Upper lobe of right lung (tissue), 1 donor: ENCODE measurements around the gene PLA2G4A. TPM values are rescaled to one million over a fixed set of nuclear protein-coding genes. Genes with fewer than 3 reads are reported as not detected.

Experiments
- ATAC-seq: fragments of 200-7000 bp; cut with Tn5 transposase; one replicate; pipeline ENCODE4 v1.9.1; 2020; ENCODE audit warnings: mild to moderate bottlenecking, moderate library complexity
- DNase-seq: peaks from one replicate; pipeline ENCODE4 v3.0.0-alpha.2; 2020
- H3K27ac ChIP-seq: fragments of 200-600 bp; one replicate; pipeline ENCODE4 v1.8.0; 2022
- H3K27me3 ChIP-seq: fragments of 200-600 bp; one replicate; pipeline ENCODE4 v1.8.0; 2022; ENCODE audit warnings: mild to moderate bottlenecking
- H3K36me3 ChIP-seq: fragments of 200-600 bp; one replicate; pipeline ENCODE4 v1.8.0; 2022
- H3K4me1 ChIP-seq: fragments of 200-600 bp; one replicate; pipeline ENCODE4 v1.8.0; 2022
- H3K4me3 ChIP-seq: fragments of 200-600 bp; one replicate; pipeline ENCODE4 v1.8.0; 2022; ENCODE audit warnings: mild to moderate bottlenecking
- H3K9me3 ChIP-seq: fragments of 200-600 bp; one replicate; pipeline ENCODE4 v1.8.0; 2022
- CTCF ChIP-seq: fragments of 200-600 bp; IDR thresholded peaks from one replicate; pipeline ENCODE4 v1.8.0; 2022; ENCODE audit warnings: antibody characterized with exemption
- intact Hi-C: fragments of 100-400 bp; cut with DNase I; formaldehyde crosslinking; loops from one replicate; pipeline ENCODE4 v1.11.0; 2022
- total RNA-seq: library from RNA; stranded (reverse); fragmentation: NEBNext Ultra II Directional; extraction: Animal tissue kit (Norgen Biotek cat#: 25700); gene quantifications from one replicate; pipeline ENCODE4 v1.2.1, GENCODE V29; 2021
- donor health status: DM: no; HTN: yes; CAD: no; lungs with severe emphysema.

PLA2G4A gene
- total RNA-seq, 1 donor from 2014 or later = 10.7 TPM

- TF ChIP-seq CTCF = no peak
- H3K4me3 ChIP-seq = no peak overlapping the region
- H3K9me3 ChIP-seq = no peaks in the 10 kb centered on the region
- H3K4me1 ChIP-seq = no peaks in the 10 kb centered on the region
- H3K27ac ChIP-seq = no peak overlapping the region
- ATAC-seq = no peak
- H3K27me3 ChIP-seq = no peaks in the 10 kb centered on the region
- intact Hi-C loops = no loop called here
- no peaks in the 10 kb centered on the region for H3K36me3 ChIP-seq
- no peak for DNase-seq
Observed at GRCh38 chr1:186997877-186998276, 169.1 kb downstream of the PLA2G4A start.

GRCh38 chr1:186999506-186999905 is 170.8 kb downstream of the PLA2G4A start:
- no peaks in the 10 kb centered on the region for H3K27me3 ChIP-seq
- H3K36me3 ChIP-seq = no peaks in the 10 kb centered on the region
- ATAC-seq (no peak), DNase-seq (no peak)
- no peaks in the 10 kb centered on the region for H3K4me1 ChIP-seq
- H3K9me3 ChIP-seq = no peaks in the 10 kb centered on the region
- no peak overlapping the region for H3K27ac ChIP-seq
- H3K4me3 ChIP-seq = no peak overlapping the region
- TF ChIP-seq CTCF = no peak
- intact Hi-C loops = no loop called here

- no peak for TF ChIP-seq CTCF
- intact Hi-C loops = no loop called here
- Histone ChIP-seq H3K9me3 (no peaks in the 10 kb centered on the region), H3K36me3 (no peaks in the 10 kb centered on the region), H3K27ac (no peak overlapping the region), H3K4me1 (no peaks in the 10 kb centered on the region), H3K4me3 (no peak overlapping the region), H3K27me3 (no peaks in the 10 kb centered on the region)
- DNase-seq (no peak), ATAC-seq (peak; percentile 37)
Observed at GRCh38 chr1:187001198-187001889, 172.6 kb downstream of the PLA2G4A start.

- Histone ChIP-seq H3K4me1 (no peaks in the 10 kb centered on the region), H3K27me3 (no peaks in the 10 kb centered on the region), H3K4me3 (no peak overlapping the region), H3K27ac (no peak overlapping the region), H3K36me3 (no peaks in the 10 kb centered on the region), H3K9me3 (no peaks in the 10 kb centered on the region)
- DNase-seq = no peak
- no peak for ATAC-seq
- intact Hi-C loops = no loop called here
- TF ChIP-seq CTCF = no peak
Observed at GRCh38 chr1:187003353-187003752, 174.6 kb downstream of the PLA2G4A start.

- Histone ChIP-seq H3K4me1 (no peaks in the 10 kb centered on the region), H3K27ac (no peak overlapping the region), H3K36me3 (no peaks in the 10 kb centered on the region), H3K27me3 (no peaks in the 10 kb centered on the region), H3K4me3 (no peak overlapping the region), H3K9me3 (no peaks in the 10 kb centered on the region)
- no peak for TF ChIP-seq CTCF
- intact Hi-C loops = no loop called here
- no peak for DNase-seq
- ATAC-seq = no peak
Observed at GRCh38 chr1:187006896-187007295, 178.1 kb downstream of the PLA2G4A start.

GRCh38 chr1:187009320-187009719 is 180.6 kb downstream of the PLA2G4A start:
- Histone ChIP-seq H3K27ac (no peak overlapping the region), H3K4me3 (no peak overlapping the region), H3K4me1 (no peaks in the 10 kb centered on the region), H3K36me3 (no peaks in the 10 kb centered on the region), H3K9me3 (no peaks in the 10 kb centered on the region), H3K27me3 (no peaks in the 10 kb centered on the region)
- intact Hi-C loops = no loop called here
- no peak for DNase-seq
- no peak for ATAC-seq
- TF ChIP-seq CTCF = no peak
